IPS-NIHi7 (cell line): ENCODE data around the gene SLC39A3.

Experiments used
- DNase-seq: peaks from one replicate; pipeline ENCODE4 v3.0.0; 2012; ENCODE audit warnings: mixed read lengths; ENCODE audit errors: extremely low spot score

The SLC39A3 gene

DNA sequence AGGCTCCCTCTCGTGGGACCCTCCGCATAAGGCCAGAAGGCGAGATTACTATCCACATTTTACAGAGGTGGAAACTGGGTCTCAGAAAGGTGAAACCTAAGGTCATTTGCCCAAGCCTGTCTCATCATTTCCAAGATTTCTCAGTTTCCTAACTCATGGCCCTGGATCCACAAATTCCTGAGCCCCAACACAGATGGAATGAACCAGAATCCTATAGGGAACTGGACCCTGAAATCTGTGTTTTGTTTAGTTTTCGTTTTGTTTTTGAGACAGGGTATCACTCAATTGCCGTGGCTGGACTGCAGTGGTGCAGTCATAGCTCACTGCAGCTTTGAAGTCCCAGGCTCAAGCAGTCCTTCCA lies 36.8 kb downstream of the SLC39A3 start:
- DNase-seq = no peak

DNA sequence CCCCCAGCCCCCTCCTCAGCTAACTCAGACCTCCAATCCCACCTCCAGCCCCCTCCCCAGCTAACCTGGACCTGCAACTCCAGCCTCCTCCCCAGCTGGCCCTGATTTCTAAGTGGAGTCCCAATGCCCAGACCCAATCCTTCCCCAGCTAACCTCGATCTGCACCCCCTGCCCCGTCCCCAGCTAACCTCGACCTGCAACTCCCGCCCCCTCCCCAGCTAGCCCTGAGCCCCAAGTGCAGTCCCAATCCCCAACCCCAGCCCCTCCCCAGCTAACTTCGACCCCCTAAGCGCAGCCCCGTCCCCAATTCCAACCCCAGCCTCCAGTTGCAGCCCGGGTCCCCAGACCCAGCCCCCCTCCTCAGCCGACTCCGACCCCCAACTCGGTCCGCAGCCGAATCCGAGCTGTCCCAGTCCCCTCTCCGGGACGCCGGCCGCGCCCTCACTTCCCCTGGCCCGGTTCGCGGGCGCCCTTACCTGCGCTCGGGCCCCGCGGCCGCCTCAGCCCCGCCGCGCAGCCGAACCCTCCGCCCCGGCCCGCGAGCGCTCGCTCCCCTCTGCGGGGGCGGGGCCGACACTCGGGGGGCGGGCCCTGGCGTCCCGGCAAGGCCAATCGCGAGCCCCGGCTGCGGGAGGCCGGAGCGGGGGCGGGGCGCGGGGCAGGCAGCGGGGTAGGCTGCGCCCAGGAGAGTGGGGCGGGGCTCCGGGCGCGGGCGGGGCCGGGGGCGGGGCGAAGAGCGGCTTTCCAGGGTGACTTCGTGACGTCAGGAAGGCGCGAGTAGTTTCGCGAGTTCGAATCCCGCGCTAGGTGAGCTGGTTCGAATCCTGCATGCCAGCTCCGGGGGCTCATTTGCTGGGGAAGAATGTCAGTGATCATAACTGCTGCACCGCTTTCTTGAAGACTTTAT lies 37.4 kb downstream of the SLC39A3 start, which contains the start of gene GNG7:
GNG7 (minus strand) TSS at position 525 of the 907 bp plus-strand sequence. CDS start 182,006 bp downstream, outside the sequence.
- peak; percentile 100 for DNase-seq

DNA sequence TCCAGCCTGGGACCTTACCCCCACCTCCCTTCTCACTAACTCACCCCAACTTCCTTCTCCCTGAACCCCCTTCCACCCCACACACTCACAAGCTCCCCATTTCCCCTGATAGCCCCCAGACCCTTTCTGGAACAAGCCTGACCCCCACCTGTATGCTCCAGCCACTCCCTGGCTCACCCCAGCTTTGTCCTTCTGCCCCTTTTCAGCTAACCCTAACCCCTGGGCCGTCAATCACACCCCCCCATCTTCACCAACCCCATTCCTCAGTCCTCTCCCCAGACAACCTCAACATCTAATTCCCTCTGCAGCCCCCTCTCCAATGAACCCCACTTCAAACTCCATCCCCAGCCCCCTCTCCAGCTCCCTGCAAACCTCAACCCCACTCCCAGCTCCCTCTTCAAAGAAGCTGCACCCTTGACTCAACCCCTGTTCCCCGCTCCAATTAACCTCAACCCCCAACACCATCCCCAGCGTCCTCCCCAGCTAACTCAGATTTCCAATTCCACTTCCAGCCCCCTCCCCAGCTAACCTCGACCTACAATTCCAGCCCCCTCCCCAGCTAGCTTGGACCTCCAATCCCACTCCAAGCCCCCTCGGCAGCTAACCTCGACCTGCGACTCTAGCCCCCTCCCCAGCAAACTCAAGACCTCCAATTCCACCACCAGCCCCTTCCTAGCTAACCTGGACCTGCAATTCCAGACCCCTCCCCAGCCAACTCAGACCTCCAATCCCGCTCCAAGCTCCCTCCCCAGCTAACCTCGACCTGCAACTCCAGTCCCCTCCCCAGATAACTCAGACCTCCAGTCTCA lies 38.3 kb downstream of the SLC39A3 start:
- DNase-seq = no peak

DNA sequence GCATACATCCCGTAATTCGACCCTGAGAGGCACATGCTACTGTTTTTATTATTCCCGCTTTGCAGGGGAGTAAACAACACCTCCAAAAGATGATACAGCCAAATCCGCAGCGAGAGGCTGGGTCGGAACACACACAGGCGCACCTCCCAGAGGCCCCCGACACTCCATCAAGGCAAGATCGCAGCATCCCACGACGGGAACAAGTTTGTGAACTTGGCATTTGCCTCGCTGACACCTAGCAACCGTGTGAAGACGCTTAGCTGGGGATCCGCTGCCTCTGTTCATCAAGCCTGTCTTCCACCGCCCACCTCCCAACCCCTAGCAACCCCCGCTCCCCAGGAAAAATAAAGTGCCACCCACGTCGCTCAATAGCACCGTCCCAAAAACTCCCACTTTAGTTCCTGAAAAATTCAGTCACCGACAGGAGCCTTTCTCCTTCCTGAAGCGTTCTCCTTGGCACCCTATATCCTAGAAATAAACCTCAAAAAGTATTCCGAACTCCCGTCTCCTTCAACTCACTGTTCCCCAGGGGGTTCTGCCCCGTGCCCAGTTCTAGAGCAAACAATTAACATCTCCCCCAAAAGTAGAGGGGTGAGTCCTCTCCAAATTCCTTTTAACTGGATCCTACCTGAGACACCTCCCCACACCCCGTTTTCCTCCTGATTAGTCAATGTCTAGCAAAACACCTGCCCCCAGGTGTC lies 39.0 kb downstream of the SLC39A3 start:
- DNase-seq = no peak

DNA sequence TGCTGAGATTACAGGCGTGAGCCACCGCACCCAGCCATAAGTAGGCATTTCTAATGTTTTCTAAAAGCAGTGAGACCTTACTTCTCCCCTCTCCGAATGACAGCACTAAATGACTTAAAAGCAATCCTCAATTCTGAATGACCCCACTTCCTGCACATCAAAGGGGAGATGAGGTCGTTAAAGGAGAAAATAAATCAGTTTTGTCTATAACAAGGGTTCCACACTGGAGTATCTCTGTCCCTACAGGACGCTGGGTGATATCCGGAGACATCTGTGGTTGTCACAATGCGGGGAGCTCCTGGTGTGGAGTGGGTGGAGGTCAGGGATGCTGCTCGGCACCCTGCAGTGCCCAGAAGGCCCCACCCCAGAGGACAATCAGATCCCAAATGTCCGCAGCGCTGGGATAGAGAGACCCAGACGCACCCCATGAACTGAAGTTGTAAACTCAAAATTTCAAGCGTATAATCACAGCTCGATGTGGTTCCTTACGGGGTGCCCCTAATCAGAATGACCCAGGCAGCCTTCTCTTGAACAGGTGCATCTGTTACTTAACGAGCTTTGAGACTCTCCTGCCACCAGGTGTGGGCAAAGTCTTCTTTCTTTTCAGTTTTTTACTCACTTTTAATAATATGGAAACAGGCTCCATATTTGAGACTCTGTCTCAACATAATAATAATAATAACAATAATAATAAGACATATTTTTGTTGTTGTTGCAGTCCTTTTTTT lies 40.2 kb downstream of the SLC39A3 start:
- DNase-seq = no peak

DNA sequence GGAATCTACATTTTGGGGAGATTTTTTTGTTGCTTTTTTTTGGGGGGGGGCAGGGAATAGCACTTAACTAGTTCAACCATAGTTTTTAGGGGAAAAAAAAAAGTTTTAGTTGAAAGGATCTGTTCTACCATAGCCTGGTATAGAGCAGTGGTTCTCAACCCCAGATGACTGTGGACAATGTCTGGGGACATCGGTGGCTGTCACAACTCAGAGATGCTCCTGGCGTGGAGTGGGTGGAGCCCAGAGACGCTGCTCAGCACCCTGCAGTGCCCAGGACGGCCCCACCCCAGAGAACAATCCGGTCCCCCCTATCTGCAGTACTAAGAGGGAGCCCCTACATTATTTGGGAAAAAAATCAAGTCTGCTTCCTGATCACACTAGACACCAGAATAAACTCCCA lies 45.6 kb downstream of the SLC39A3 start:
- DNase-seq = no peak

DNA sequence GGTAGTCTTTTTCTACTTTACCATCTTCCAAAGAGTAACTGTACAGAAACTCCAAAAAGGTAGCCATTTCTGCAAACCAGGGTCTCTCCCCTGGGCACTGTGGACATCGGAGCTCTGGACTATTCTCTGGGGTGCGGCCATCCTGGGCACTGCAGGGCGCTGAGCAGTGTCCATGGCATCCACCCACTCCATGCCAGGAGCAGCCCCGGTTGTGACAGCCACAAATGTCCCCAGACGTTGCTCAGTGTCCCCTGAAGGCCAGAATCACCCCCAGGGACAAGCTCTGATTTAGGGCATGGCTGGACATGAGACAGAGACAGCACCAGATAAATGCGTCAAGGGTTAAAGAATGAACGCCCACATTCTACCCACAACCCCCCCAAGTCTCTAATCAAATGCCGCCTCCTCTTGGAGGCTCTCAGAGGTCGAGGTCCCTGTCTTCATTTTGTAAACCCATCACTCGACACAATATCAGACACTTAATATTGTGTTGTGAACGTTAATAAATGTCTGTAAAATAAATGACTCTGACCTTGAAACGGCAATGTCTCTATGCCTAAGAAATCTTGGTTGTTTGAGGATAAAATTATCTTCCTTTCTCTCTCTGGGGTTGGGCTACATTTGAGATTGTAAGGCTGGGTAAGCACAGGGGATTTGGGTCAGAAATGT lies 46.2 kb downstream of the SLC39A3 start:
- DNase-seq = no peak

DNA sequence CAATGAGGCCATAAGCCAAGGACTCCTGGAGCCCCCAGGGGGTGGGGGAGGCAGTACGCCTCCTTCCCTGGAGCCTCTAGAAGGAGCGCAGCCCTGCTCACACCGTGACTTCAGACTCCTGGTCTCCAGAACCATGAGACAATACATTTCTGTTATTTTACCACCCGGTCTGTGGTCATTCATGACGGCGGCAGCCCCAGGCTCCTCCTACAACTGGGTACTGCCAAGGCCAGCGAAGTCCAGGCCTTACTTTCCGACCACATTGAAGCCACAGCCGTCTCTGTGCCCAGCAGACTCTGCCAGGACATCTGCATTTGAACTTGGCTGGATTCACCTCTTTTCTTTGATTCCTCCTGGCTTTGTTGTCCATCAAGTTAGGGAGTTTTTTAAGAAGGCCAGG lies 47.9 kb downstream of the SLC39A3 start:
- no peak for DNase-seq

DNA sequence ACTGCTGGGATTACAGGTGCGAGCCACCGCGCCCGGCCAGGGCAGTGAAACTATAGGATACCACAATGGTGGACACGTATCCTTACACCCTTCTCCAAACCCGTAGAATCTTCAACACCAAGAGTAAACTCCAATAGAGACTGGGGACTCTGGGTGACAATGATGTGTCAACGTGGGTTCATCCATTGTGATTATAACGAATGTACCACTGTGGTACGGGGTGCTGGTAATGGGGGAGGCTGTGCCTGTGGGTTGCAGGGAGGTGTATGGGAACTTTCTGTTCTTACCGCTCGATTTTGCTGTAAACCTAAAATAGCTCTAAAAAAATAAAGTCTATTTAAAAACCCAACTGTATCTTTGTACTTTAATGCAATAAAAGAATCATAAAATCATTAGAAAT lies 49.0 kb downstream of the SLC39A3 start:
- DNase-seq = no peak

DNA sequence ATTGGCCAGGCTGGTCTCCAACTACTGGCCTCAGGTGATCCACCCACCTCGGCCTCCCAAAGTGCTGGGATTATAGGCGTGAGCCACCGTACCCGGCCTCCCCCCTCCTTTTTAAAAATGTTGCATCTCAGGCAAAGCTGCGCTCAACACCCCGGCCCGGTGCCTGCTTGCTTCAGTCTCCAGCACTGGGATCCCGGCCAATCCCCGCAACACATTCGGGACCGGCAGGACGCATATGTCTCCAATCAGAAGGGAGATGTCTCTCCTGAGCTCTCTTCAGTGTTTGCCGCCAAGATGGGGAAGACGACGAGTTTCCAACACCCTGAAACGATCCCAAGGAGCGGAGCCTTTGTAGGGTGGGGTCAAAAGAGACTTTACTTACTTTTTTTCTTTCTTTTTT lies 53.5 kb downstream of the SLC39A3 start:
- DNase-seq = no peak

DNA sequence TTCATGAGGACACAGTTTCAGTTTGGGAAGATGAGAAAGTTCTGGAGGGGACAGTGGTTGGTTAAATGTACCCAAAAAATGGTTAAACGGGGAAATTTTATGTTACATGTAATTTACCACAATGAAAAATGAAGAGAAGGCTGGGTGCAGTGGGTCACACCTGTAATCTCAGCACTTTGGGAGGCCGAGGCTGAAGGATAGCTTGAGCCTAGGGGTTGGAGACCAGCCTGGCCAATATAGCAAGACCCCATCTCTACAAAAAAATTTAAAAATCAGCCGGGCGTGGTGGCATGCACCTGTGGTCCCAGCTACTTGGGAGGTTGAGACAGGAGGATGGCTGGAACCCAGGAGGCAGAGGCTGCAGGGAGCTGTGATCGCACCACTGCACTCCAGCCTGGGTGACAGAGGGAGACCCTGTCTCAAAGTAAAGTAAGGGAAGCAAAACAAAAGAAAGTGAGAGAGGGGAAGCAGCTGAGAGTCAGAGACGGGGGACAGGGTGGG lies 54.6 kb downstream of the SLC39A3 start:
- no peak for DNase-seq

DNA sequence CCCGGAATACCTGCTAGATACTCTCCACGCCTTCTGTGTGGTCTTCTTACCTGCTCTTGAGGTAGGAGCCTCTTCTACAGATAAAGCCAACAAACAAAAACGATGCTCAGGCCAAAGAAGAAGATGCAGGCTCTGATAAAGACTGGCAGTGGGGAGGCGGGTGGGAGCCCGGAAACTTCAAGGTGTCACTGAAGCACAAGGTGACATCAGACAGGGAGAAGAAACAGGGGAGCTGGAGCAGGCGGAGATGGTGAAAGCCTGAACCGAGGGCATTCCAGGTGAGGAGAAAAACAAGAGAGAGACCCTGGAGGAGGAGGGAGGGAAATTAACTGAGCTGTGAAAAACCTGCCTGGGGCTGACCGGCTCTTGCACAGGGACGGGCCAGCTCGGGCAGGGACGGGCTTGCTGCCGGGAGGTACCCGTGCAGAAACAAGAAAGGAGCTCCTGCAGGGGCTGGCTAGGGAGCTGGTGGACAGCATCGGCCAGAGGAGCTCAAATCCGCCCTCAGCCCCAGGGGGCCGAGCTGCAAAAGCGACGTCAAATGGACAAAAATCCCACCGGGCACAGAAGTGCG lies 56.3 kb downstream of the SLC39A3 start:
- DNase-seq = no peak
